H1 (cell line): Measurements from ENCODE around the gene KCNH4. TPM values are rescaled to one million over a fixed set of nuclear protein-coding genes. Genes with fewer than 3 reads are reported as not detected.
"Not testable (repeated sequence)": the region's sequence is repeated elsewhere in the genome, so short reads cannot be mapped to it uniquely, and the experiment has no call there.

Experiments used
- CTCF ChIA-PET: fragments of 300-600 bp; sonication (Branson Sonifier 250); formaldehyde crosslinking; loops from one replicate; lab custom pipeline; 2021; ENCODE audit not compliant: partially characterized antibody; lab: Charles Lee
- POLR2A ChIA-PET: fragments of 300-600 bp; sonication (Branson Sonifier 250); formaldehyde crosslinking; loops from one replicate; lab custom pipeline; 2021; ENCODE audit warnings: inconsistent platforms; ENCODE audit not compliant: partially characterized antibody; lab: Charles Lee
- DNase-seq, 2 experiments: peaks; one replicate each; pipeline versions ENCODE4 v3.0.0 to v3.0.0-alpha.2; 2010 to 2022; ENCODE audit warnings: low spot score in 2 of 2, low read depth in 1 of 2, mixed read lengths in 1 of 2
- FAIRE-seq: peaks from 2 replicates; lab custom pipeline; 2011; peaks lifted over from hg19 to GRCh38; lab: Jason Lieb, UNC
- H2AFZ ChIP-seq: 2 replicates; pipeline ENCODE4 v1.8.1; 2012; ENCODE audit warnings: low read length, inconsistent platforms
- H2AK5ac ChIP-seq: 2 replicates; pipeline ENCODE4 v1.6.1; 2013; ENCODE audit warnings: low read depth, low read length
- H2BK120ac ChIP-seq: replicated peaks from 2 replicates; pipeline ENCODE3; 2013; ENCODE audit warnings: low read depth, low read length, inconsistent platforms
- H2BK12ac ChIP-seq: 2 replicates; pipeline ENCODE4 v1.6.1; 2013; ENCODE audit warnings: low read depth, low read length
- H2BK15ac ChIP-seq: 2 replicates; pipeline ENCODE4 v1.6.1; 2013; ENCODE audit warnings: low read length
- H2BK20ac ChIP-seq: 2 replicates; pipeline ENCODE4 v1.6.1; 2013; ENCODE audit warnings: low read length
- H2BK5ac ChIP-seq: 2 replicates; pipeline ENCODE4 v1.6.1; 2013; ENCODE audit warnings: low read depth, low read length
- H3K14ac ChIP-seq: 2 replicates; pipeline ENCODE4 v1.6.1; 2013; ENCODE audit warnings: inconsistent platforms; ENCODE audit not compliant: insufficient read length
- H3K18ac ChIP-seq: 2 replicates; pipeline ENCODE4 v1.6.1; 2013; ENCODE audit warnings: low read length; ENCODE audit errors: extremely low read depth
- H3K23ac ChIP-seq: 2 replicates; pipeline ENCODE4 v1.6.1; 2013; ENCODE audit warnings: inconsistent platforms; ENCODE audit not compliant: insufficient read length
- H3K23me2 ChIP-seq: 2 replicates; pipeline ENCODE4 v1.6.1; 2013; ENCODE audit warnings: low read depth, low read length
- H3K27ac ChIP-seq: 2 replicates; pipeline ENCODE4 v1.6.1; 2011; ENCODE audit warnings: low read depth, low read length, inconsistent platforms
- H3K27me3 ChIP-seq, 4 experiments: replicated peaks in 1 of 4; 1 replicate in 1 of 4; 2 replicates in 3 of 4; pipeline versions ENCODE4 v1.6.1 to v1.8.1; 2011 to 2013; ENCODE audit warnings: low read length in 3 of 4, mild to moderate bottlenecking in 3 of 4, inconsistent platforms in 2 of 4, mixed read lengths in 2 of 4, moderate library complexity in 1 of 4; ENCODE audit not compliant: control insufficient read depth in 3 of 4, insufficient read depth in 3 of 4; ENCODE audit errors: extremely low read depth in 1 of 4
- H3K36me3 ChIP-seq, 4 experiments: 2 replicates each; pipeline versions ENCODE4 v1.6.1 to v1.8.1; 2011 to 2013; ENCODE audit warnings: mild to moderate bottlenecking in 4 of 4, low read length in 3 of 4, moderate library complexity in 2 of 4, control low read depth in 1 of 4, inconsistent platforms in 1 of 4; ENCODE audit not compliant: insufficient read depth in 4 of 4, control insufficient read depth in 2 of 4
- H3K4ac ChIP-seq: replicated peaks from 2 replicates; pipeline ENCODE3; 2013; ENCODE audit warnings: low read length, low read depth, mixed read lengths, inconsistent platforms; ENCODE audit not compliant: insufficient read length
- H3K4me1 ChIP-seq, 4 experiments: replicated peaks in 1 of 4; 1 replicate in 1 of 4; 2 replicates in 3 of 4; pipeline versions ENCODE4 v1.6.1 to v1.8.1; 2011 to 2013; ENCODE audit warnings: low read length in 3 of 4, inconsistent platforms in 2 of 4, mixed read lengths in 1 of 4; ENCODE audit not compliant: insufficient read depth in 4 of 4, control insufficient read depth in 3 of 4
- H3K4me2 ChIP-seq, 2 experiments: 2 replicates each; pipeline versions ENCODE4 v1.6.1 to v1.8.1; 2011 to 2013; ENCODE audit warnings: low read depth in 2 of 2, low read length in 2 of 2, control low read depth in 1 of 2, inconsistent platforms in 1 of 2, mild to moderate bottlenecking in 1 of 2; ENCODE audit not compliant: insufficient read depth in 1 of 2
- H3K4me3 ChIP-seq, 4 experiments: fragments of 200-600, 300-600 bp in 1 of 4; sonication (generic), shearing (Covaris generic), sonication (Bioruptor Twin) in 1 of 4; 2 replicates each; pipeline versions ENCODE4 v1.5.1 to v1.8.1; 2011 to 2016; ENCODE audit warnings: low read length in 4 of 4, low read depth in 3 of 4, control low read depth in 2 of 4, inconsistent platforms in 2 of 4, mild to moderate bottlenecking in 2 of 4, mixed read lengths in 1 of 4, moderate library complexity in 1 of 4; ENCODE audit not compliant: insufficient read depth in 2 of 4; ENCODE audit errors: extremely low read depth in 1 of 4
- H3K56ac ChIP-seq: replicated peaks from 2 replicates; pipeline ENCODE3; 2013; ENCODE audit warnings: low read depth, mild to moderate bottlenecking, mixed read lengths, low read length, inconsistent platforms; ENCODE audit not compliant: insufficient read length
- H3K79me1 ChIP-seq: 2 replicates; pipeline ENCODE4 v1.6.1; 2013; ENCODE audit warnings: low read depth, low read length, control low read depth
- H3K79me2 ChIP-seq, 2 experiments: 2 replicates each; pipeline versions ENCODE4 v1.6.1 to v1.8.1; 2012 to 2013; ENCODE audit warnings: low read length in 2 of 2, mild to moderate bottlenecking in 2 of 2, inconsistent platforms in 1 of 2; ENCODE audit not compliant: insufficient read depth in 2 of 2, control insufficient read depth in 1 of 2
- H3K9ac ChIP-seq, 4 experiments: replicated peaks in 1 of 4; 1 replicate in 1 of 4; 2 replicates in 3 of 4; pipeline versions ENCODE4 v1.6.1 to v1.8.1; 2011 to 2013; ENCODE audit warnings: low read depth in 3 of 4, low read length in 3 of 4, control low read depth in 2 of 4, mild to moderate bottlenecking in 2 of 4, moderate library complexity in 2 of 4, inconsistent platforms in 1 of 4; ENCODE audit errors: extremely low read depth in 1 of 4
- H3K9me3 ChIP-seq, 2 experiments: 2 replicates each; pipeline versions ENCODE4 v1.6.1 to v1.8.1; 2012 to 2013; ENCODE audit warnings: mild to moderate bottlenecking in 2 of 2, moderate library complexity in 2 of 2, control low read depth in 1 of 2, inconsistent platforms in 1 of 2, low read depth in 1 of 2, low read length in 1 of 2, mixed read lengths in 1 of 2; ENCODE audit not compliant: insufficient read depth in 2 of 2
- H4K20me1 ChIP-seq, 2 experiments: replicated peaks in 1 of 2; 2 replicates each; pipeline versions ENCODE3 to v1.8.1; 2011 to 2013; ENCODE audit warnings: inconsistent platforms in 2 of 2, low read length in 2 of 2, mild to moderate bottlenecking in 1 of 2; ENCODE audit not compliant: insufficient read depth in 2 of 2, control insufficient read depth in 1 of 2
- H4K5ac ChIP-seq: 2 replicates; pipeline ENCODE4 v1.6.1; 2013; ENCODE audit warnings: low read length, low read depth, mixed read lengths, inconsistent platforms; ENCODE audit not compliant: insufficient read length
- H4K8ac ChIP-seq: 2 replicates; pipeline ENCODE4 v1.8.0; 2013; ENCODE audit warnings: mild to moderate bottlenecking, moderate library complexity, low read length, inconsistent platforms; ENCODE audit not compliant: insufficient read depth; ENCODE audit errors: extremely low read depth
- H4K91ac ChIP-seq: replicated peaks from 2 replicates; pipeline ENCODE3; 2013; ENCODE audit warnings: low read length, mixed read lengths, inconsistent platforms; ENCODE audit not compliant: insufficient read length
- WGBS, 2 experiments: shearing (Covaris generic) in 1 of 2; methylation state at CpG; one replicate each; pipeline versions ENCODE4 v1.1.6 to v1.1.7; 2013 to 2015; ENCODE audit warnings: low lambda C conversion rate in 2 of 2, mixed read lengths in 2 of 2, inconsistent platforms in 1 of 2, low coverage in 1 of 2, missing lambda C conversion rate in 1 of 2; ENCODE audit not compliant: insufficient replicate concordance in 2 of 2, insufficient coverage in 1 of 2, insufficient read length in 1 of 2; ENCODE audit errors: extremely low coverage in 1 of 2, missing lambda C conversion rate in 1 of 2; 5-methylcytosine and 5-hydroxymethylcytosine counted together
- polyA plus RNA-seq, 7 experiments: library from polyadenylated mRNA; depleted of rRNA in 3 of 7; stranded (reverse) in 5 of 7; unstranded in 2 of 7; fragments of >200 nt in 5 of 7; fragments of 200-250 nt in 2 of 7; gene quantifications; 1 replicate in 5 of 7; 2 replicates in 1 of 7; 4 replicates in 1 of 7; pipeline versions ENCODE4 v1.2.1 to v1.2.3, GENCODE V29; 2011 to 2013; ENCODE audit warnings: missing spikeins in 2 of 7, mixed read lengths in 2 of 7
- total RNA-seq: library from RNA; stranded (reverse); fragmentation: NEBNext Ultra II Directional; extraction: Animal tissue kit (Norgen Biotek cat#: 25700); gene quantifications from 2 replicates; pipeline ENCODE4 v1.2.1, GENCODE V29; 2021

KCNH4 gene
- total and polyA plus RNA-seq, 2 of the 8 experiments (the other 6 are each of a cell fraction or from before 2014, with no cell fraction given): 0.44 to 0.47 TPM

DNA sequence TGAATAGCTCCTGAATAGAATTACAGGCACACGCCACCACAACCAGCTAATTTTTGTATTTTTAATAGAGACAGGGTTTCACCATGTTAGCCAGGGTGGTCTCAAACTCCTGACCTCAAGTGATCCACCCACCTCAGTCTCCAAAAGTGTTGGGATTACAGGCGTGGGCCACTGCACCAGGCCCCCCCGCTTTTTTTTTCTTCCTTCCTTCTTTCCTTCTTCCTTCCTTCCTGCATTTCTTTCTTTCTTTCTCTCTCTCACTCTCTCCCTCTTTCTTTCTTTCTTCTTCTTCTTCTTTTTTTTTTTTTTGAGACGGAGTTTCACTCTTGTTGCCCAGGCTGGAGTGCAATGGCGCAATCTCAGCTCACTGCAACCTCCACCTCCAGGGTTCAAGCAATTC lies 5.2 kb upstream of the KCNH4 start:
- not testable (repeated sequence) for H3K9ac ChIP-seq, H3K36me3 ChIP-seq, H2BK12ac ChIP-seq, H2BK15ac ChIP-seq, H2AFZ ChIP-seq, FAIRE-seq, H2BK120ac ChIP-seq, H3K4me2 ChIP-seq, H2AK5ac ChIP-seq, H4K91ac ChIP-seq, H3K4me3 ChIP-seq, H4K20me1 ChIP-seq, H3K4ac ChIP-seq, H3K79me2 ChIP-seq, H3K79me1 ChIP-seq, H3K56ac ChIP-seq, H3K18ac ChIP-seq, DNase-seq, H3K9me3 ChIP-seq, H2BK20ac ChIP-seq, H3K23me2 ChIP-seq, H2BK5ac ChIP-seq, H4K5ac ChIP-seq, H3K14ac ChIP-seq, H3K27ac ChIP-seq, H4K8ac ChIP-seq, H3K23ac ChIP-seq
- POLR2A ChIA-PET: interaction anchor here (0.9 to 1.3 kb wide), 2 partner anchors 66 to 341 kb away, joined by 3 to 5 read pairs; partner anchors contain the start of gene KAT2A
- Histone ChIP-seq H3K27me3 (peaks cover 7 to 44% (median 36%) of the 10 kb centered on the region in 4 experiments), H3K4me1 (peaks cover 0 to 10% (median 9%) of the 10 kb centered on the region in 4 experiments; a peak in 5 of 7 replicates)
- WGBS, 2 experiments: 71% methylated on average over 3 of the region's 5 CpGs; no CpG with 5 or more reads in 1 of the 2 experiments
- CTCF ChIA-PET: interaction anchor here (0.6 to 5.1 kb wide), 9 partner anchors 8 to 217 kb away, joined by 3 to 28 read pairs (median 3); partner anchors contain the start of gene GHDC
